GM06990 (cell line): ENCODE data around the gene NT5DC3.

Source experiments
- DNase-seq: peaks from one replicate; pipeline ENCODE4 v3.0.0-alpha.2; 2011; ENCODE audit not compliant: insufficient read length; ENCODE audit errors: extremely low read depth
- H3K27me3 ChIP-seq: replicated peaks from 2 replicates; pipeline ENCODE4 v1.6.0; 2011; ENCODE audit warnings: low read length; ENCODE audit not compliant: control insufficient read depth, insufficient read depth
- H3K36me3 ChIP-seq: 2 replicates; pipeline ENCODE4 v1.5.1; 2011; ENCODE audit warnings: low read length; ENCODE audit not compliant: control insufficient read depth, insufficient read depth
- H3K4me3 ChIP-seq: replicated peaks from 2 replicates; pipeline ENCODE4 v1.5.1; 2011; ENCODE audit warnings: low read depth, mild to moderate bottlenecking, control low read depth, low read length
- TF ChIP-seq, protein P1 (sequence below): IDR thresholded peaks from 2 replicates; pipeline ENCODE4 v1.5.1; 2011; ENCODE audit warnings: low read length, control low read depth, mild to moderate bottlenecking, inconsistent platforms; ENCODE audit not compliant: insufficient read depth, poor library complexity, severe bottlenecking

Gene NT5DC3

GRCh38 chr12:103765322-103765721 lies 75.7 kb downstream of the NT5DC3 start:
- Histone ChIP-seq H3K4me3 (no peak overlapping the region), H3K36me3 (no peaks in the 10 kb centered on the region), H3K27me3 (no peaks in the 10 kb centered on the region)
- no peak for DNase-seq
- TF ChIP-seq, protein P1, sequence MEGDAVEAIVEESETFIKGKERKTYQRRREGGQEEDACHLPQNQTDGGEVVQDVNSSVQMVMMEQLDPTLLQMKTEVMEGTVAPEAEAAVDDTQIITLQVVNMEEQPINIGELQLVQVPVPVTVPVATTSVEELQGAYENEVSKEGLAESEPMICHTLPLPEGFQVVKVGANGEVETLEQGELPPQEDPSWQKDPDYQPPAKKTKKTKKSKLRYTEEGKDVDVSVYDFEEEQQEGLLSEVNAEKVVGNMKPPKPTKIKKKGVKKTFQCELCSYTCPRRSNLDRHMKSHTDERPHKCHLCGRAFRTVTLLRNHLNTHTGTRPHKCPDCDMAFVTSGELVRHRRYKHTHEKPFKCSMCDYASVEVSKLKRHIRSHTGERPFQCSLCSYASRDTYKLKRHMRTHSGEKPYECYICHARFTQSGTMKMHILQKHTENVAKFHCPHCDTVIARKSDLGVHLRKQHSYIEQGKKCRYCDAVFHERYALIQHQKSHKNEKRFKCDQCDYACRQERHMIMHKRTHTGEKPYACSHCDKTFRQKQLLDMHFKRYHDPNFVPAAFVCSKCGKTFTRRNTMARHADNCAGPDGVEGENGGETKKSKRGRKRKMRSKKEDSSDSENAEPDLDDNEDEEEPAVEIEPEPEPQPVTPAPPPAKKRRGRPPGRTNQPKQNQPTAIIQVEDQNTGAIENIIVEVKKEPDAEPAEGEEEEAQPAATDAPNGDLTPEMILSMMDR, result no peak

DNA sequence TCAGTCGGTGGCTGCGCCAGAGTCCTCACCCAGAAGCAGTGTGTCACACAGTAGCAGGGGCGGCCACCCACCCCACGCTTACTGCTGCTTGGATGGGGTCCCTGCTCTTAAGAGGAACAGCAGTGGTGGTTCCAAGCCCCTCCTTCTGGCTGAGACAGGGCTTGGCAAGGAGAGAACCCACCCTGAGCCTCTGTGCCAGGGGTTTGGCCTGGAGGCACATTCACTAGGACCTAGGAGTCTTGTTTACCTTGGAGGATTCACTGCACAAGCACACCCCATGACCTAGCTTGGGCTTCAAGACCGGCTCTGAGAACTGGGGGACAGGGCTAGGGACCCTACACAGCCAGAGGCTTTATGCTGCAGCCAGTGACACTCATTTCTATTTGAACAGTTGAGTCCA lies 78.6 kb downstream of the NT5DC3 start:
- DNase-seq, result no peak
- H3K36me3 ChIP-seq, result no peaks in the 10 kb centered on the region
- H3K4me3 ChIP-seq, result no peak overlapping the region
- H3K27me3 ChIP-seq, result no peaks in the 10 kb centered on the region
- TF ChIP-seq, protein P1, result no peak

- H3K36me3 ChIP-seq, result no peaks in the 10 kb centered on the region
- DNase-seq, result no peak
- TF ChIP-seq, protein P1, result no peak
- H3K4me3 ChIP-seq, result no peak overlapping the region
- no peaks in the 10 kb centered on the region; the same call in 1 of the 2 replicates for H3K27me3 ChIP-seq
These were observed 82.5 kb downstream of the NT5DC3 start for GRCh38 chr12:103758310-103759089.

DNA sequence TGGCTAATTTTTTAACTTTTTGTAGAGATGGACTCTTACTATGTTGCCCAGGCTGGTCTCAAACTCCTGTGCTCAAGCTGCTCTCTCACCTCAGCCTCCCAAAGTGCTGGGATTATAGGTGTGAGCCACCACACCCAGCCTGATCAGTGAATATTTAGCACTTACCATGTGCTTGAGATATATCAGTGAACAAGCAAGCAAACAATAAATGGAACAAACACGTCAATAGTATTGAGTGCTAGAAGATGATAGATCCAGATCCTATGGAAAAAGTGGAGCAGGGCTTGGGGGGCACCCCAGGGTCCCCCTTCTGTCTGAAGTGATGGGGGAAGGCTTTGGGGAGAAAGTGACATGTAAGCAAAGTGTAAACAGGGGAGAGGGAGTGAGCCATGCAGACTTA lies 83.8 kb downstream of the NT5DC3 start:
- Histone ChIP-seq H3K4me3 (no peak overlapping the region), H3K27me3 (no peaks in the 10 kb centered on the region; the same call in 1 of the 2 replicates), H3K36me3 (no peaks in the 10 kb centered on the region)
- TF ChIP-seq, protein P1, result no peak
- DNase-seq, result no peak

GRCh38 chr12:103756443-103756842 lies 84.6 kb downstream of the NT5DC3 start:
- H3K36me3 ChIP-seq, result no peaks in the 10 kb centered on the region
- TF ChIP-seq, protein P1, result no peak
- H3K4me3 ChIP-seq, result no peak overlapping the region
- no peaks in the 10 kb centered on the region; the same call in 1 of the 2 replicates for H3K27me3 ChIP-seq
- DNase-seq, result no peak
